Endothelial cell (in vitro differentiated cells): ENCODE measurements around the gene HSPA12B. TPM values are rescaled to one million over a fixed set of nuclear protein-coding genes. Genes with fewer than 3 reads are reported as not detected.

ENCODE experiments used
- DNase-seq: peaks from one replicate; pipeline ENCODE4 v3.0.0; 2021; ENCODE audit warnings: low spot score
- H3K27ac Mint-ChIP-seq: one replicate; pipeline ENCODE4 v1.8.0; 2021; ENCODE audit warnings: mixed read lengths, inconsistent platforms; ENCODE audit not compliant: unreplicated experiment
- H3K27me3 Mint-ChIP-seq: one replicate; pipeline ENCODE4 v1.8.0; 2021; ENCODE audit warnings: mild to moderate bottlenecking, moderate library complexity, mixed read lengths, inconsistent platforms; ENCODE audit not compliant: unreplicated experiment
- H3K36me3 Mint-ChIP-seq: one replicate; pipeline ENCODE4 v1.8.0; 2021; ENCODE audit warnings: mild to moderate bottlenecking, low read depth, mixed read lengths, inconsistent platforms; ENCODE audit not compliant: unreplicated experiment
- H3K4me1 Mint-ChIP-seq: one replicate; pipeline ENCODE4 v1.8.0; 2021; ENCODE audit warnings: mild to moderate bottlenecking, mixed read lengths, inconsistent platforms; ENCODE audit not compliant: unreplicated experiment
- H3K4me3 Mint-ChIP-seq: one replicate; pipeline ENCODE4 v1.8.0; 2021; ENCODE audit warnings: mild to moderate bottlenecking, mixed read lengths, inconsistent platforms; ENCODE audit not compliant: unreplicated experiment
- H3K9me3 Mint-ChIP-seq: one replicate; pipeline ENCODE4 v1.8.0; 2021; ENCODE audit warnings: mixed read lengths, inconsistent platforms; ENCODE audit not compliant: unreplicated experiment
- total RNA-seq: library from RNA; stranded (reverse); fragmentation: NEBNext Ultra II Directional; extraction: Animal tissue kit (Norgen Biotek cat#: 25700); gene quantifications from one replicate; pipeline ENCODE4 v1.2.1, GENCODE V29; 2021; ENCODE audit not compliant: unreplicated experiment
- TF ChIP-seq, protein P1 (sequence below): fragments of 200-600 bp; sonication (generic); IDR thresholded peaks from one replicate; pipeline ENCODE4 v1.5.0; 2021; ENCODE audit warnings: antibody characterized with exemption; ENCODE audit not compliant: unreplicated experiment

The HSPA12B gene
- total RNA-seq, 1 donor from 2014 or later = 12.7 TPM

- H3K4me3 Mint-ChIP-seq = peak overlapping the region; percentile 67
- peaks cover 13% of the 10 kb centered on the region for H3K4me1 Mint-ChIP-seq
- DNase-seq = no peak
- H3K27me3 Mint-ChIP-seq = peaks cover 12% of the 10 kb centered on the region
- no peaks in the 10 kb centered on the region for H3K36me3 Mint-ChIP-seq
- TF ChIP-seq, protein P1, sequence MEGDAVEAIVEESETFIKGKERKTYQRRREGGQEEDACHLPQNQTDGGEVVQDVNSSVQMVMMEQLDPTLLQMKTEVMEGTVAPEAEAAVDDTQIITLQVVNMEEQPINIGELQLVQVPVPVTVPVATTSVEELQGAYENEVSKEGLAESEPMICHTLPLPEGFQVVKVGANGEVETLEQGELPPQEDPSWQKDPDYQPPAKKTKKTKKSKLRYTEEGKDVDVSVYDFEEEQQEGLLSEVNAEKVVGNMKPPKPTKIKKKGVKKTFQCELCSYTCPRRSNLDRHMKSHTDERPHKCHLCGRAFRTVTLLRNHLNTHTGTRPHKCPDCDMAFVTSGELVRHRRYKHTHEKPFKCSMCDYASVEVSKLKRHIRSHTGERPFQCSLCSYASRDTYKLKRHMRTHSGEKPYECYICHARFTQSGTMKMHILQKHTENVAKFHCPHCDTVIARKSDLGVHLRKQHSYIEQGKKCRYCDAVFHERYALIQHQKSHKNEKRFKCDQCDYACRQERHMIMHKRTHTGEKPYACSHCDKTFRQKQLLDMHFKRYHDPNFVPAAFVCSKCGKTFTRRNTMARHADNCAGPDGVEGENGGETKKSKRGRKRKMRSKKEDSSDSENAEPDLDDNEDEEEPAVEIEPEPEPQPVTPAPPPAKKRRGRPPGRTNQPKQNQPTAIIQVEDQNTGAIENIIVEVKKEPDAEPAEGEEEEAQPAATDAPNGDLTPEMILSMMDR = no peak
- H3K27ac Mint-ChIP-seq = no peak overlapping the region
- no peaks in the 10 kb centered on the region for H3K9me3 Mint-ChIP-seq
Observed at GRCh38 chr20:3796477-3797225, 64.2 kb downstream of the HSPA12B start.

- Mint-ChIP-seq H3K9me3 (no peaks in the 10 kb centered on the region), H3K27ac (no peak overlapping the region), H3K4me1 (peaks cover 13% of the 10 kb centered on the region), H3K36me3 (no peaks in the 10 kb centered on the region), H3K27me3 (peaks cover 12% of the 10 kb centered on the region), H3K4me3 (peak overlapping the region; percentile 67)
- TF ChIP-seq, protein P1 = no peak
- DNase-seq = no peak
Observed at GRCh38 chr20:3797226-3797545, 64.7 kb downstream of the HSPA12B start.

DNA sequence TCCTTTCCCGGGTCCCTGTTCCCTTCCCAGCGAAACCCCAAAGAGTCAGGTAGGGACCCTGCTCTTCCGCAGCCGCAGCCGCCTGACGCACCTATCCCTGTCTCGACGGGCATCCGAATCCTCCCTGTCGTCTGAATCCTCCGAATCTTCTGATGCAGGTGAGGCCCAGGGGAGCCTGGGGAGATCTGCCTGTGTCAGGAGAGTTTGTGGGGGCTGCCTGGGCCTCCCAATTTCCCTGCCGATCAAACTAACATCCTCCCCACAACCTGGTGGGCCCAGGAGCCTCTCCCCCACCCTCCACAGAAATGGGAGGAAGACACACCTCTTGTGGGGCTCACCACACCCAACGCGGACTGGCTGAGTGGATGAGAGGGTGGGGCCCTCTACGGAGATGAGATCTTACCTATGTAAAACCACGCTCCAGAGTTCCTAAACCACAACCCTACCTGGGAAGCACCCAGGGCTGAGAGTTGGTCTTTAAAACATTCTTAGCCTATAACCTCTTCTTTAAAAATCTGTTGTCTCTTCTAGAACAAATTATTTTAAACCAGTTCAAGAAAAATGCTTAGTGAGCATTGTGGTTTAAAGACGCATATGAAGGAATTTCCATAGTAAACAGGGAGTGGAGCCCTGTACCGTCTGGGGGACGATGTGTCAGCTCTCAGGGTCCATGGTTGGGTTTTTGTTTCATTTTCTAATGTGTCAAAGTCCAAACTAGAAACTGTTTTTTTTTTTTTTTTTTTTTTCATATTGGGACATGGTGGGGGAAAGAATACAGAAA is 65.3 kb downstream of the HSPA12B start:
- Mint-ChIP-seq H3K9me3 (no peaks in the 10 kb centered on the region), H3K27ac (no peak overlapping the region), H3K4me1 (peaks cover 13% of the 10 kb centered on the region), H3K36me3 (peaks cover 4% of the 10 kb centered on the region), H3K4me3 (peak overlapping the region; percentile 73), H3K27me3 (peaks cover 12% of the 10 kb centered on the region)
- DNase-seq = no peak
- TF ChIP-seq, protein P1 = no peak

- DNase-seq = no peak
- TF ChIP-seq, protein P1 = no peak
- H3K4me1 Mint-ChIP-seq = peaks cover 13% of the 10 kb centered on the region
- peaks cover 6% of the 10 kb centered on the region for H3K36me3 Mint-ChIP-seq
- peaks cover 12% of the 10 kb centered on the region for H3K27me3 Mint-ChIP-seq
- no peak overlapping the region for H3K4me3 Mint-ChIP-seq
- no peaks in the 10 kb centered on the region for H3K9me3 Mint-ChIP-seq
- no peak overlapping the region for H3K27ac Mint-ChIP-seq
Observed at GRCh38 chr20:3798373-3798768, 65.9 kb downstream of the HSPA12B start.

- peaks cover 12% of the 10 kb centered on the region for H3K27me3 Mint-ChIP-seq
- H3K36me3 Mint-ChIP-seq = peaks cover 11% of the 10 kb centered on the region
- H3K4me1 Mint-ChIP-seq = peaks cover 13% of the 10 kb centered on the region
- DNase-seq = no peak
- TF ChIP-seq, protein P1 = no peak
- no peaks in the 10 kb centered on the region for H3K9me3 Mint-ChIP-seq
- no peak overlapping the region for H3K27ac Mint-ChIP-seq
- no peak overlapping the region for H3K4me3 Mint-ChIP-seq
Observed at GRCh38 chr20:3798908-3799248, 66.4 kb downstream of the HSPA12B start.
